Activated naive CD4-positive, alpha-beta T cell treated with anti-CD3 and anti-CD28 coated beads, Interleukin-2, amount 50 U/mL, for 72 hours (primary cell): Measurements from ENCODE around the gene GRSF1. TPM values are rescaled to one million over a fixed set of nuclear protein-coding genes. Genes with fewer than 3 reads are reported as not detected.
A peak's percentile ranks its signal among the peaks of the same experiment; 100 is the strongest.
"Not testable (repeated sequence)": the region's sequence is repeated elsewhere in the genome, so short reads cannot be mapped to it uniquely, and the experiment has no call there.

Experiments
- ATAC-seq, 2 donors: fragments of 150-1000 bp; cut with Tn5 transposase; 2 replicates each; pipeline ENCODE4 v1.10.0; 2021; ENCODE audit warnings: mild to moderate bottlenecking in 2 of 2, moderate library complexity in 2 of 2
- DNase-seq, 2 donors: peaks; one replicate each; pipeline ENCODE4 v3.0.0; 2021 to 2022; ENCODE audit warnings: low spot score in 2 of 2
- H3K27ac Mint-ChIP-seq, 2 donors: one replicate each; pipeline ENCODE4 v1.8.0; 2022; ENCODE audit warnings: mild to moderate bottlenecking in 2 of 2, mixed read lengths in 2 of 2
- H3K36me3 Mint-ChIP-seq, 2 donors: one replicate each; pipeline ENCODE4 v1.8.0; 2022; ENCODE audit warnings: mixed read lengths in 2 of 2
- H3K9me3 Mint-ChIP-seq, 2 donors: one replicate each; pipeline ENCODE4 v1.8.0; 2022; ENCODE audit warnings: mixed read lengths in 2 of 2
- total RNA-seq, 2 donors: library from RNA; stranded (reverse); gene quantifications; one replicate each; pipeline ENCODE4 v1.2.3, GENCODE V29; 2022

The GRSF1 gene
- total RNA-seq, 2 donors from 2014 or later: 85.9 to 91.0 TPM

DNA sequence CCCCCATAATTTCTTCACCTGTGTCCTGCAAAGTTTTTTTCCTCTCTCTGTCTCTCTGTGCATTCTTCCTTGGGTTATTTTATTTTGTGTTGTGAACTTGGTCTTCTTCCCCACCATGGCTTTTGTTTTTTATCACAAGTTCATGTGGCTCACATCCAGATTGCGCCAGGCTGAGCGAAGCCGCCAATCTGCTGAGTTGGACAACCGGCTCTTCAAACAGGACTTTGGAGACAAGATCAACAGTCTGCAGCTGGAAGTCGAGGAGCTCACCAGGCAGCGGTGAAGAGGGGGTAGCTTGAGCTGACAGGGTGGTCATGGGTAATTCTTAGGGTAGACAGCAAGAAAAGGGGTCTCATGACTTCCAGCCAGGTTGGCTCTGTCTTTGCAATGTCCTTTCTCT, 46.1 kb downstream of the GRSF1 start:
- Mint-ChIP-seq H3K27ac (no peak overlapping the region), H3K9me3 (no peaks in the 10 kb centered on the region), H3K36me3 (peaks cover 10 to 11% of the 10 kb centered on the region in 2 donors)
- DNase-seq: no peak
- no peak for ATAC-seq

DNA sequence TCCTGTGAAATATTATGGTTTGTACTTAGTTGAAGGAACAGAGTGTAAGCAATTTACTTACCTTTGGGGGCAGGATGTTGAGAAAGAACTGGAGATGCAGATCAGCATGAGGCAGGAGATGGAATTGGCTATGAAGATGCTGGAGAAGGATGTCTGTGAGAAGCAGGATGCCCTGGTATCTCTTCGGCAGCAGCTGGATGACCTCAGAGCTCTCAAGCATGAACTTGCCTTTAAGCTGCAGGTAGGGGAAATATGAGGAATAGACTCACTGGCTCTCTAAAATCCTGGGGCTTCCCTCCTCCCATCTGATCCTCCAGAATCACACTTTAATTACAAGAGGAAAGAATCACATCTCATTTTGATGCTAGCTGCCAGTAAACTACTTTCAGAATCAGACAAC, 51.0 kb downstream of the GRSF1 start:
- ATAC-seq (no peak), DNase-seq (no peak)
- Mint-ChIP-seq H3K27ac (no peak overlapping the region), H3K9me3 (no peaks in the 10 kb centered on the region), H3K36me3 (peaks cover 0 to 3% of the 10 kb centered on the region in 2 donors)

DNA sequence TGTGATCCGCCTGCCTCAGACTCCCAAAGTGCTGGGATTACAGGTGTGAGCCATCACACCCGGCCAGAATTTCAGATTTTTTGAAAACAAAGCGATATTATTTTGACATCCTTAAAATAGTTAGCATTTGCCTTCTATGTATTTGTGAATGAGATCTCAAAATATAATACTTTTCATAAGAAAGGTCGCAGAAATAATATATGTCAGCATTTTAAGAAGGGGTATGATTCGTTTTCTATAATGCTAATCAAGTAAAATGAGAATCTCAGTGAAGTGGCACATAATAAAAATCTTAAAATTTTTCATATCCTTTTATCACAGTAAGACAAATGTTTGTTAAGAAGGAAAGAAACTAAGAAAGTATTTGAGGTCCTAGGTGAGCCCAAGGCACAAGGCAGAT, 52.2 kb downstream of the GRSF1 start:
- H3K36me3 Mint-ChIP-seq: no peaks in the 10 kb centered on the region
- no peak overlapping the region for H3K27ac Mint-ChIP-seq
- H3K9me3 Mint-ChIP-seq: no peaks in the 10 kb centered on the region
- DNase-seq (no peak), ATAC-seq (no peak)

DNA sequence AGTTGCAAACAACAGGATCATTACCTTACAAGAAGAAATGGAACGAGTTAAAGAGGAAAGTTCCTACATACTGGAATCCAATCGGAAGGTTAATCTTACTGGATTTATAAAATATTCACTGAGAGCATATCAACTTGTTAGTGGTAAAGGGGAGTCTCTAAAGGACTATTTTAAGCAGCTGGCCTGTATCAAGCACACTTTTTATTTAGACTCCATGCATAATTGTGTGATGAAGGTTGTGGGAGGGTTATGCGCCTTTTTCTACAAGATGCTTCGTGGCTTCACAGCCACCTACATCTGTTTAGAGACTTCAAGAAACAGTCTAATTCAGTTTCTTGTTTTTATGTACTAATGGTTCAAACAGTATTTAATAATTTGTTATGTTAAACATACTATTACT, 56.6 kb downstream of the GRSF1 start:
- DNase-seq (no peak), ATAC-seq (no peak)
- Mint-ChIP-seq H3K9me3 (no peaks in the 10 kb centered on the region), H3K27ac (no peak overlapping the region), H3K36me3 (no peaks in the 10 kb centered on the region)

DNA sequence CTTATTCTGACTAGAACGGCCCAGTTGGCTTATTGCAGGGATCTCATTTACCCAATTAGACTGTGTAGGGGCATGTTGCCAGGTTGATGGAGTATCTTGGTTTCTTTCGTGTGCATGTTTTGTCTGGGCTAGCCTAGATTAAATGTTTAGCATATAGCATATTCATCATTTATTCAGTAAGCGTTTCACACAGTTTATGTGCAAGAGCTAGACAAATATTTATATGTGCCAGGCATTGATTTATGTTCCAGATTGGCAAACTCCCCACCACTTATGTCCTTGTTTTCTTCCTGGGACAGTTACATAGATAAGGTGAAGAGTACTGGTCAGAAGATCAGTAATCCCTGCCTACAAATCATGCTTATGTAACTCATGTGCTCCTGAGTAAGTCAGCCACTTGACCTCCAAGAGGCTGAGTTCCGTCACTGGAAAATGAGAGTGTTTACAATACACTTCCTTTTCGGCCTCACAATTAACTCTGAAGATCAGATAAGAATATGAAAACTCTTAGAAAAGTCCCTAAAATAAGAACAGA, 60.7 kb downstream of the GRSF1 start:
- no peaks in the 10 kb centered on the region for H3K36me3 Mint-ChIP-seq
- H3K27ac Mint-ChIP-seq: no peak overlapping the region
- H3K9me3 Mint-ChIP-seq: no peaks in the 10 kb centered on the region
- DNase-seq (no peak), ATAC-seq (no peak)

DNA sequence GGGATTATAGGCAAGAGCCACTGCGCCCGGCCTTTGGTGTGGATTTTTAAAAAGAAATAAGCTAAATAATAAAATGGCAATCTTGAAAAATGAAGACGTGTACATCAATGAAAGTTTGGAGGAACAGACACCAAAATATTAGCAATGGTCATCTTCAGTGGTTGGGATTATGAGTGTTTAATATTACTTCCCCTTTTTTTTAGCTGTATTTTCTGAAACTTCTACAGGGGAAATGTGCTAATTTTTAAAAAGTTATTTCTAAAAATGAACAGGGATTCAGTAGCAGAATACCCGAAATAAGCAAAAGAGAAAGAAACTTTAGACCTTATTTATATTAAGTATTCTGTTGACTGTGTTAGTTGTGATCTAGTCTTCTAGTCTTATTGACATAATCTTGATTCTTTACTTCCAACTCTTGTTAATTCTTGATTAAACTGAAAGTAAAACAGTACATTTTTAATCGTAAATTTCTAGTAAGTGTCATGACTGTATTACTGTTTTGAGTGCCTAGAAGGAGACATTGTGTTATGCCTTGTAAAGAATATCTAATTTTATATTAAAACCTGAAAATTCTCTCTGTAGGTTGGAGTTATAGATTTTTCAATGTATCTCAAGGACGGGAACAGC, 66.6 kb downstream of the GRSF1 start:
- H3K9me3 Mint-ChIP-seq: no peaks in the 10 kb centered on the region
- no peak for ATAC-seq
- no peak for DNase-seq
- peak overlapping the region in 1 of 2 donors; percentile 22 for H3K27ac Mint-ChIP-seq
- no peaks in the 10 kb centered on the region for H3K36me3 Mint-ChIP-seq

DNA sequence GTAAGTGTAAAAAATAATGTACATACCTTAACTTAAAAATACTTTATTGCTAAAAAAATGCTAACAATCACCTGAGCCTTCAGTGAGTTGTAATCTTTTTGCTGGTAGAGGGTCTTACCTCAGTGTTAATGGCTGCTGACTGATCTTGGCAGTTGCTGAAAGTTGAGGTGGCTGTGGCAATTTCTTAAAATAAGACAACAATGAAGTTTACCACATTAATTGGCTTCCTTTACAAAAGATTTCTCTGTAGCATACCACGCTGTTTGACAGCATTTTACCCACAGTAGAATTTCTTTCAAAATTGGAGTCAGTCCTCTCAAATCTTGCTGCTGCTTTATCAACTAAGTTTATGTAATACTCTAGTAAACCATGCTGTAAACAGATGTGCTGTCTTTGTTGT, 70.3 kb downstream of the GRSF1 start:
- not testable (repeated sequence) for DNase-seq, H3K36me3 Mint-ChIP-seq, H3K9me3 Mint-ChIP-seq, ATAC-seq, H3K27ac Mint-ChIP-seq

DNA sequence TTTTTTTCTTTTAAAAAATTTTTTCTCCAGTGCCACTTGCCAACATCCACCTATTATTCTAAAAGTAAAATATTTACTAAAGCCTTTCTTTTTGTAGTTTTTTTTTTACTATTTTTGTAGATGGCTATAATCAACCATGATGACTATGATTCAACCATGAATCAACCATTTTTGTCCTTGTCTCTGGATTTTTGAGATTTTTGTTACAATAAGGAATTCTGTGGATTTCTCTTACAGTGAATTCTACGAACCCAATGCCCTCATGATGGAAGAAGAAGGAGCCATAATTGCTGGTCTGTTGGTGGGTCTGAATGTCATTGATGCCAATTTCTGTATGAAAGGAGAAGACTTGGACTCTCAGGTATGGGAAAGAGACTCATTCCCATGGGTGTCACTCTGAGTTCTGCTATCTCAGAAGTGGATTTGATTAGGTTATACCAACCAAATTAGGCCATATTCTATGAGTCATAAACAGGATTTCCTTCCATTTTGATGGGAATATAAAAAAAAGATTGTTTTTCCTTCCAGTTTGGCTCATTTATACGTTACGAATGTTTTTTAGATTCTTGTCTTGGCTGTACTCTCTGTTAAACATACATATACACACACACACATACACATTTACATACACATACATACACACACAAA, 71.3 kb downstream of the GRSF1 start:
- Mint-ChIP-seq H3K9me3 (no peaks in the 10 kb centered on the region), H3K36me3 (peaks cover 10 to 18% of the 10 kb centered on the region in 2 donors), H3K27ac (no peak overlapping the region)
- ATAC-seq: no peak
- no peak for DNase-seq

Other genes starting within 250 kb of the GRSF1 start
- gene AMBN, start 247.6 kb downstream of the GRSF1 start, total RNA-seq: not detected
- gene ENAM, start 211.1 kb downstream of the GRSF1 start, total RNA-seq: not detected
- gene JCHAIN, start 173.4 kb downstream of the GRSF1 start, total RNA-seq: under 1 TPM in 1 of 2 donors, not detected in 1; 0.68 TPM
- 10 to 100 TPM; 19.3 to 31.6 TPM for gene UTP3, start 151.4 kb downstream of the GRSF1 start, total RNA-seq
- 10 to 100 TPM; 16.0 to 23.5 TPM for gene RUFY3, start 117.9 kb downstream of the GRSF1 start, total RNA-seq
- 10 to 100 TPM; 15.7 to 29.2 TPM for gene MOB1B, start 62.5 kb upstream of the GRSF1 start, total RNA-seq
- 10 to 100 TPM; 36.6 to 54.2 TPM for gene DCK, start 153.8 kb upstream of the GRSF1 start, total RNA-seq